Caco-2 (cell line): Measurements from ENCODE around the gene SMIM24. TPM values are rescaled to one million over a fixed set of nuclear protein-coding genes. Genes with fewer than 3 reads are reported as not detected.

Experiments used
- BruUV-seq: library from RNA; stranded (reverse); fragments of 400-500 nt; replicated peaks from 2 replicates; lab custom pipeline; 2021; lab: Mats Ljungman, UMichigan
- CTCF ChIA-PET: fragments of 300-600 bp; sonication (Branson Sonifier 250); formaldehyde crosslinking; loops from one replicate; lab custom pipeline; 2022; ENCODE audit warnings: antibody characterized with exemption; lab: Charles Lee
- POLR2A ChIA-PET: fragments of 300-600 bp; sonication (Branson Sonifier 250); formaldehyde crosslinking; loops from one replicate; lab custom pipeline; 2022; ENCODE audit warnings: antibody characterized with exemption; lab: Charles Lee
- DNase-seq, 2 experiments: peaks; one replicate each; pipeline versions ENCODE4 v3.0.0 to v3.0.0-alpha.2; 2020 to 2022
- H3K27me3 ChIP-seq: replicated peaks from 2 replicates; pipeline ENCODE4 v1.6.0; 2011; ENCODE audit warnings: low read length; ENCODE audit not compliant: control insufficient read depth, insufficient read depth
- H3K36me3 ChIP-seq: 2 replicates; pipeline ENCODE4 v1.5.1; 2011; ENCODE audit warnings: low read length; ENCODE audit not compliant: control insufficient read depth, insufficient read depth
- H3K4me1 ChIP-seq: fragments of 250-450 bp; sonication (Bioruptor Pico); 2 replicates; pipeline ENCODE4 v1.5.1; 2020; ENCODE audit warnings: mild to moderate bottlenecking
- H3K4me3 ChIP-seq: 2 replicates; pipeline ENCODE4 v1.5.1; 2011; ENCODE audit warnings: low read depth, mild to moderate bottlenecking, control low read depth, low read length
- H3K9me3 ChIP-seq: fragments of 250-450 bp; sonication (Bioruptor Pico); 2 replicates; pipeline ENCODE4 v1.5.1; 2020; ENCODE audit warnings: mild to moderate bottlenecking, moderate library complexity
- H3K27ac Mint-ChIP-seq: one replicate; pipeline ENCODE4 v1.8.0; 2022; ENCODE audit warnings: mixed read lengths; ENCODE audit not compliant: unreplicated experiment
- H3K27me3 Mint-ChIP-seq: one replicate; pipeline ENCODE4 v1.8.0; 2022; ENCODE audit warnings: mixed read lengths; ENCODE audit not compliant: insufficient read depth, unreplicated experiment
- H3K36me3 Mint-ChIP-seq: one replicate; pipeline ENCODE4 v1.8.0; 2022; ENCODE audit warnings: mild to moderate bottlenecking, mixed read lengths; ENCODE audit not compliant: insufficient read depth, unreplicated experiment
- H3K4me1 Mint-ChIP-seq: one replicate; pipeline ENCODE4 v1.8.0; 2022; ENCODE audit warnings: low read depth, mixed read lengths; ENCODE audit not compliant: unreplicated experiment
- H3K4me3 Mint-ChIP-seq: one replicate; pipeline ENCODE4 v1.8.0; 2022; ENCODE audit warnings: mild to moderate bottlenecking, moderate library complexity, mixed read lengths; ENCODE audit not compliant: unreplicated experiment
- H3K9me3 Mint-ChIP-seq: one replicate; pipeline ENCODE4 v1.8.0; 2022; ENCODE audit warnings: mixed read lengths; ENCODE audit not compliant: unreplicated experiment
- CTCF ChIP-seq, 2 experiments: fragments of 200-600 bp in 1 of 2; IDR thresholded peaks; 1 replicate in 1 of 2; 2 replicates in 1 of 2; pipeline versions ENCODE4 v1.5.1 to v1.8.0; 2011 to 2022; ENCODE audit warnings: antibody characterized with exemption in 1 of 2, control low read depth in 1 of 2, inconsistent platforms in 1 of 2, low read depth in 1 of 2, low read length in 1 of 2, mild to moderate bottlenecking in 1 of 2, moderate library complexity in 1 of 2; ENCODE audit not compliant: insufficient read depth in 1 of 2, severe bottlenecking in 1 of 2, unreplicated experiment in 1 of 2
- intact Hi-C: fragments of 100-400 bp; cut with micrococcal nuclease; formaldehyde crosslinking; loops from one replicate; pipeline ENCODE4 v1.10.0; 2022; ENCODE audit not compliant: unreplicated experiment
- total RNA-seq: library from RNA; stranded (reverse); gene quantifications from 2 replicates; pipeline ENCODE4 v1.2.3, GENCODE V29; 2022

Gene SMIM24
- total RNA-seq, 1 experiment from 2014 or later = 1.7 TPM

- DNase-seq = no peak
- H3K27me3 ChIP-seq = no peaks in the 10 kb centered on the region
- BruUV-seq = no TSS peak
- Mint-ChIP-seq H3K4me1 (peaks cover 7% of the 10 kb centered on the region), H3K4me3 (no peak overlapping the region), H3K9me3 (no peaks in the 10 kb centered on the region), H3K27me3 (no peaks in the 10 kb centered on the region), H3K36me3 (no peaks in the 10 kb centered on the region), H3K27ac (no peak overlapping the region)
- no peaks in the 10 kb centered on the region for H3K9me3 ChIP-seq
- no peak for TF ChIP-seq CTCF (IDR thresholded peaks at IDR 0.05; ENCODE audit: insufficient read depth in 1 of 2, low read depth in 1 of 2, low read length in 1 of 2, severe bottlenecking in 1 of 2, unreplicated experiment in 1 of 2)
- ChIA-PET POLR2A (no interaction called here), CTCF (interaction anchor here (0.6 to 1.0 kb wide), 4 partner anchors 8 to 821 kb away, joined by 3 to 7 read pairs (median 4); no protein-coding TSS in a partner anchor)
- no peaks in the 10 kb centered on the region for H3K36me3 ChIP-seq
- intact Hi-C loops = no loop called here
- no peaks in the 10 kb centered on the region for H3K4me1 ChIP-seq
- H3K4me3 ChIP-seq = no peak overlapping the region
Observed at GRCh38 chr19:3441986-3442329, 38.4 kb downstream of the SMIM24 start.

- Mint-ChIP-seq H3K27me3 (no peaks in the 10 kb centered on the region), H3K36me3 (no peaks in the 10 kb centered on the region), H3K9me3 (no peaks in the 10 kb centered on the region), H3K4me1 (peaks cover 7% of the 10 kb centered on the region), H3K4me3 (no peak overlapping the region), H3K27ac (no peak overlapping the region)
- no peaks in the 10 kb centered on the region for H3K9me3 ChIP-seq
- intact Hi-C loops = no loop called here
- ChIA-PET POLR2A (no interaction called here), CTCF (interaction anchor here (0.6 kb wide), 1 partner anchor 9 kb away, joined by 3 read pairs; no protein-coding TSS in a partner anchor)
- H3K27me3 ChIP-seq = no peaks in the 10 kb centered on the region
- no peak for TF ChIP-seq CTCF (IDR thresholded peaks at IDR 0.05; ENCODE audit: insufficient read depth in 1 of 2, low read depth in 1 of 2, low read length in 1 of 2, severe bottlenecking in 1 of 2, unreplicated experiment in 1 of 2)
- DNase-seq = no peak
- H3K4me1 ChIP-seq = no peaks in the 10 kb centered on the region
- no peak overlapping the region for H3K4me3 ChIP-seq
- no peaks in the 10 kb centered on the region for H3K36me3 ChIP-seq
- no TSS peak for BruUV-seq
Observed at GRCh38 chr19:3441089-3441985, 39.0 kb downstream of the SMIM24 start.

- H3K4me3 ChIP-seq = no peak overlapping the region
- H3K36me3 ChIP-seq = no peaks in the 10 kb centered on the region
- H3K4me3 Mint-ChIP-seq = no peak overlapping the region
- H3K27me3 ChIP-seq = no peaks in the 10 kb centered on the region
- DNase-seq = peak in 1 of 2 experiments; percentile 57
- no peak overlapping the region for H3K27ac Mint-ChIP-seq
- POLR2A ChIA-PET = interaction anchor here (0.6 kb wide), 1 partner anchor 800 kb away, joined by 6 read pairs; no protein-coding TSS in a partner anchor
- no TSS peak for BruUV-seq
- no peaks in the 10 kb centered on the region for H3K36me3 Mint-ChIP-seq
- H3K4me1 Mint-ChIP-seq = peaks cover 7% of the 10 kb centered on the region
- no peaks in the 10 kb centered on the region for H3K4me1 ChIP-seq
- H3K27me3 Mint-ChIP-seq = no peaks in the 10 kb centered on the region
- CTCF ChIA-PET = interaction anchor here (0.6 to 0.7 kb wide), 3 partner anchors 45 to 301 kb away, joined by 3 read pairs; no protein-coding TSS in a partner anchor
- intact Hi-C loops = no loop called here
- no peaks in the 10 kb centered on the region for H3K9me3 Mint-ChIP-seq
- no peaks in the 10 kb centered on the region for H3K9me3 ChIP-seq
- peak in 1 of 2 experiments; percentile 23 for TF ChIP-seq CTCF (IDR thresholded peaks at IDR 0.05; ENCODE audit: insufficient read depth in 1 of 2, low read depth in 1 of 2, low read length in 1 of 2, severe bottlenecking in 1 of 2, unreplicated experiment in 1 of 2)
Observed at GRCh38 chr19:3440082-3440481, 40.2 kb downstream of the SMIM24 start.
